Endothelial cell (in vitro differentiated cells): Measurements from ENCODE around the gene SH3BGR. TPM values are rescaled to one million over a fixed set of nuclear protein-coding genes. Genes with fewer than 3 reads are reported as not detected.

Source experiments
- DNase-seq: peaks from one replicate; pipeline ENCODE4 v3.0.0; 2021; ENCODE audit warnings: low spot score
- H3K27ac Mint-ChIP-seq: one replicate; pipeline ENCODE4 v1.8.0; 2021; ENCODE audit warnings: mixed read lengths, inconsistent platforms; ENCODE audit not compliant: unreplicated experiment
- H3K27me3 Mint-ChIP-seq: one replicate; pipeline ENCODE4 v1.8.0; 2021; ENCODE audit warnings: mild to moderate bottlenecking, moderate library complexity, mixed read lengths, inconsistent platforms; ENCODE audit not compliant: unreplicated experiment
- H3K36me3 Mint-ChIP-seq: one replicate; pipeline ENCODE4 v1.8.0; 2021; ENCODE audit warnings: mild to moderate bottlenecking, low read depth, mixed read lengths, inconsistent platforms; ENCODE audit not compliant: unreplicated experiment
- H3K4me1 Mint-ChIP-seq: one replicate; pipeline ENCODE4 v1.8.0; 2021; ENCODE audit warnings: mild to moderate bottlenecking, mixed read lengths, inconsistent platforms; ENCODE audit not compliant: unreplicated experiment
- H3K4me3 Mint-ChIP-seq: one replicate; pipeline ENCODE4 v1.8.0; 2021; ENCODE audit warnings: mild to moderate bottlenecking, mixed read lengths, inconsistent platforms; ENCODE audit not compliant: unreplicated experiment
- H3K9me3 Mint-ChIP-seq: one replicate; pipeline ENCODE4 v1.8.0; 2021; ENCODE audit warnings: mixed read lengths, inconsistent platforms; ENCODE audit not compliant: unreplicated experiment
- total RNA-seq: library from RNA; stranded (reverse); fragmentation: NEBNext Ultra II Directional; extraction: Animal tissue kit (Norgen Biotek cat#: 25700); gene quantifications from one replicate; pipeline ENCODE4 v1.2.1, GENCODE V29; 2021; ENCODE audit not compliant: unreplicated experiment
- TF ChIP-seq, protein P1 (sequence below): fragments of 200-600 bp; sonication (generic); IDR thresholded peaks from one replicate; pipeline ENCODE4 v1.5.0; 2021; ENCODE audit warnings: antibody characterized with exemption; ENCODE audit not compliant: unreplicated experiment

The SH3BGR gene
- total RNA-seq, 1 donor from 2014 or later: 3.4 TPM

DNA sequence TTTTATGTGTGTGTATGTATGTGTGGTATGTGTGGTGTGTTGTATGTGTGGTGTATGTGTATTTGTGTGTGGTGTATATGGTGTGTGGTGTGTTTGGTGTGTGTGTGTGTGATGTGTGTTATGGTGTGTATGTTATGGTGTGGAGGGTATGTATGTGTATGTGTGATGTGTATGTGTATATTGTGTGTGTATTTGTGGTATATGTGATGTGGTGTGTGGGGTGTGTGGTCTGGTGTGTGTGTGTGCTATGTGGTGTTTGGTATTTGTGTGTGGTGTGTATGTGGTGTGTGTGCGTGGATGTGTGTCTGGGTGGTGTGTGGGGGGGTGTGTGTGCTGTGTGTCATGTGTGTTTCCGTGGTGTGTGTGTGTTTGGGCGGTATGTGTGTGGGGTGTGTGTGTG lies 59.3 kb downstream of the SH3BGR start:
- no peak for DNase-seq
- Mint-ChIP-seq H3K4me1 (no peaks in the 10 kb centered on the region), H3K27ac (no peak overlapping the region), H3K9me3 (no peaks in the 10 kb centered on the region), H3K4me3 (no peak overlapping the region), H3K27me3 (peaks cover 1% of the 10 kb centered on the region), H3K36me3 (no peaks in the 10 kb centered on the region)
- TF ChIP-seq, protein P1, sequence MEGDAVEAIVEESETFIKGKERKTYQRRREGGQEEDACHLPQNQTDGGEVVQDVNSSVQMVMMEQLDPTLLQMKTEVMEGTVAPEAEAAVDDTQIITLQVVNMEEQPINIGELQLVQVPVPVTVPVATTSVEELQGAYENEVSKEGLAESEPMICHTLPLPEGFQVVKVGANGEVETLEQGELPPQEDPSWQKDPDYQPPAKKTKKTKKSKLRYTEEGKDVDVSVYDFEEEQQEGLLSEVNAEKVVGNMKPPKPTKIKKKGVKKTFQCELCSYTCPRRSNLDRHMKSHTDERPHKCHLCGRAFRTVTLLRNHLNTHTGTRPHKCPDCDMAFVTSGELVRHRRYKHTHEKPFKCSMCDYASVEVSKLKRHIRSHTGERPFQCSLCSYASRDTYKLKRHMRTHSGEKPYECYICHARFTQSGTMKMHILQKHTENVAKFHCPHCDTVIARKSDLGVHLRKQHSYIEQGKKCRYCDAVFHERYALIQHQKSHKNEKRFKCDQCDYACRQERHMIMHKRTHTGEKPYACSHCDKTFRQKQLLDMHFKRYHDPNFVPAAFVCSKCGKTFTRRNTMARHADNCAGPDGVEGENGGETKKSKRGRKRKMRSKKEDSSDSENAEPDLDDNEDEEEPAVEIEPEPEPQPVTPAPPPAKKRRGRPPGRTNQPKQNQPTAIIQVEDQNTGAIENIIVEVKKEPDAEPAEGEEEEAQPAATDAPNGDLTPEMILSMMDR: no peak

DNA sequence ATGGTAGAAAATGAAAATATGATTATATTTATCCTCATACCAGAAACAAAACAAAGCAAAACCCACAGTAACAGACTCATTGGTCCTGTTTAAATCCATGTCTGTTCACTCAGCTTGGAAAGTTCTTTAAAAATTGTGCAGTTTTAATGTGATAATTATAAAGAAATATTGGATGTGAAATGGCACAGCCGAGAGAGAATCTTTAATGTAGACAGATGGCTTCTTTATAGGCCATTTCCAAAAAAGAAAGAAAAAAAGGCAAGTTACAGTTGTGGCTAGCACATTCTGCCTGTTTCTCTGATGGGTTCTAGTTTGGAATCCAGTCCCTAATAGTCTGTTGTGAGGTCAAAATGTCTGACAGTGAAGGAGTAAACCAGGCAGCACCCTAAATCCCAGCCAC lies 62.0 kb downstream of the SH3BGR start:
- Mint-ChIP-seq H3K27me3 (peaks cover 1% of the 10 kb centered on the region), H3K4me1 (no peaks in the 10 kb centered on the region), H3K36me3 (no peaks in the 10 kb centered on the region), H3K27ac (no peak overlapping the region), H3K4me3 (no peak overlapping the region), H3K9me3 (no peaks in the 10 kb centered on the region)
- TF ChIP-seq, protein P1: no peak
- DNase-seq: no peak

DNA sequence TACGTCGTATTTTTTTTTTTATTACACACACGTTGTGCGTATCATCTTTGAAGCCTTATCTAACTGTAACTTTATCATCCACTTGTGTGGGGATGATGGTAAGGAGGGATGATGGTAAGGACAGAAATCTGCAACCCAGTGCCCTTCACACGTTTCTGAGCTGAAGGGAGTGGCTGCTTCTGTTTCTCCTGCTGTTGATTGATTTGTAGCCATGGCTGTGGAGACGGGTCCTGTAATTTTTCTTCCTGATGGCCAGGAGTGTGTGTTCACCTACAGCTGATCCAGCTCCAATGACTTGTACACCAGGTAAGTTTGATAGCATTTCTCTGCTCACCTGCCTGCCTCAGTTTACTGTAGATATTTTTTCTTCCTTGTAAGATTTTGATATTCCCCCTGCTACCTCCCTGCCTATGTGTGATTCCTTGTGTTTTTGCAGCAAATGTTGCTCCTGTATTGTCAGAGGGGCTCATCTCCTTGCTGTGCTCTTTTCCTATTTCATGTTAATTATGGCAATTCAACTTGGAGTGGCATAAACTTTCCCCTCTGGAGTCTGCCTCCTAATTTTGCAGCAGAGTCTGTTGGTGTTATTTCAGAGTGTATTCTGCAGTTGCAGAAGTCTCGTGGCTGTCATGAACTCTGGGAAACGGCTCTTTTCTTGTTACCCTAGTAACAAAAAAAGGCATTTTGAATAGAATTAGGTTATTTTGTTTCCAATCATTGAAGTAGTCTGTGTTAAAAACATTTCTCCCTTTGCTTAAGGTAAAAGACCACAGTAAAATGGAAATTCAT lies 64.1 kb downstream of the SH3BGR start:
- Mint-ChIP-seq H3K4me3 (no peak overlapping the region), H3K4me1 (no peaks in the 10 kb centered on the region), H3K27ac (no peak overlapping the region), H3K9me3 (no peaks in the 10 kb centered on the region), H3K36me3 (no peaks in the 10 kb centered on the region), H3K27me3 (peaks cover 3% of the 10 kb centered on the region)
- no peak for DNase-seq
- TF ChIP-seq, protein P1: no peak

DNA sequence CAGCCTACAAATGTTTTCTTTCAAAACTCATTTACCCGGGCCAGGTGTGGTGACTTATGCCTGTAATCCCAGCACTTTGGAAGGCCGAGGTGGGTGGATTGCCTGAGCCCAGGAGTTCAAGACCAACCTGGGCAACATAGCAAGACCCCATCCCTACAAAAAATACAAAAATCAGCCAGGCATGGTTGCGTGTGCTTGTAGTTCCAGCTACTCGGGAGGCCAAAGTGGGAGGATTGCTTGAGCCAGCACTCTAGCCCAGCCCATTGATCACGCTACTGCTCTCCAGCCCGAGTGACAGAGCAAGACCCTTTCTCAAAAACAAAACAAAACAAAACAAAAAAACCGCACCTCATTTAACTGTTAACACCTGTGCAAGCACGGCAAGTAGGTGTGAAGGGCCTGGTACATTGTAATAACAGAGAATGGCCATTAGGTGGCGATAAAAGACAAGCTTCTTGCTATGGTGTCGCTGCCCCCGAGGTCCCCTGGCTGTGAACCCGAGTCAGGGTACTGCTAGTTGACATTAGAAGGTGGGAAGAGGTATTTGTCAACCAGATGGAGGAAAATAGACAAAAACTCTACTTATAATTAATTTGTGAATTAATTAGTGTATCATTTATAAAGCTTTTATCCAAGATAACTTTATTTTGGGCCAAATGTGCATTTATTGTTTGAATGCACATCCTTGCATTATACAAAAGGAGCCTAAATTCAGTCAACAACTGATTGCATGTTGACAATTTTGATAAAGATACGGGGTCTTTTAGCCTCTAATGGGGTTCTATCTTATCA lies 66.5 kb downstream of the SH3BGR start:
- Mint-ChIP-seq H3K27ac (no peak overlapping the region), H3K36me3 (no peaks in the 10 kb centered on the region), H3K9me3 (no peaks in the 10 kb centered on the region), H3K4me3 (no peak overlapping the region), H3K27me3 (peaks cover 1% of the 10 kb centered on the region), H3K4me1 (no peaks in the 10 kb centered on the region)
- peak; percentile 64 for DNase-seq
- TF ChIP-seq, protein P1: peak; percentile 93

DNA sequence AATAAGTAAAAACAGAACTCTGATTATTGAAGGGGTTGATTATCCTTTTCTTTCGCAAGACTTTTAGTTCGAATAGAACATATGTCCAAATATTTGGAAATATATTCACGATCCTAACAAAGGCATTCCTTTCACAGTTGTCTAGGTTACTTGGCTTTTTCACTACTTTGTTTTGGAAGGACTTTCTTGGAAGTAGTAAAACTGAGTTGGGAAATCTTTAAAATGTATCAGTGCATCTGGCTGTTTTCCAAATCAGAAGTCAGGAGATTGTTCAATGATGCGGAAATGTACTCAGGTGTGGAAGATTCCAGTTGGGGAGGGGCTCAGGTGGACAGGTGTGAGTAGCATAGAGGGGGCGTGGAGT lies 67.1 kb downstream of the SH3BGR start:
- Mint-ChIP-seq H3K4me1 (no peaks in the 10 kb centered on the region), H3K27ac (no peak overlapping the region), H3K27me3 (peaks cover 1% of the 10 kb centered on the region)

More for the DNA sequence above, 67.1 kb downstream of the SH3BGR start:
- no peak overlapping the region for H3K4me3 Mint-ChIP-seq
- H3K36me3 Mint-ChIP-seq: no peaks in the 10 kb centered on the region
- TF ChIP-seq, protein P1: no peak
- H3K9me3 Mint-ChIP-seq: no peaks in the 10 kb centered on the region
- no peak for DNase-seq
